Upper lobe of left lung (tissue), 6 donors: Measurements from ENCODE around the gene MAP2K5. TPM values are rescaled to one million over a fixed set of nuclear protein-coding genes. Genes with fewer than 3 reads are reported as not detected.

Source experiments
- ATAC-seq, 2 donors: fragments of 200-7000 bp; cut with Tn5 transposase; one replicate each; pipeline ENCODE4 v1.9.1; 2022; ENCODE audit warnings: mild to moderate bottlenecking in 2 of 2, moderate library complexity in 2 of 2; ENCODE audit not compliant: low FRiP score in 2 of 2
- DNase-seq, 2 donors: peaks; one replicate each; pipeline ENCODE4 v3.0.0-alpha.2; 2019 to 2020
- H3K27ac ChIP-seq, 4 donors: fragments of 200-600 bp; sonication (generic); one replicate each; pipeline ENCODE4 v1.5.1; 2016 to 2019
- H3K27me3 ChIP-seq, 4 donors: fragments of 200-600 bp; sonication (generic); one replicate each; pipeline ENCODE4 v1.5.1; 2017 to 2019
- H3K36me3 ChIP-seq, 4 donors: fragments of 200-600 bp; sonication (generic); one replicate each; pipeline ENCODE4 v1.5.1; 2016 to 2019
- H3K4me1 ChIP-seq, 4 donors: fragments of 200-600 bp; sonication (generic); one replicate each; pipeline ENCODE4 v1.5.1; 2018 to 2019
- H3K4me3 ChIP-seq, 4 donors: fragments of 200-600 bp; sonication (generic); one replicate each; pipeline ENCODE4 v1.5.1; 2017 to 2019; ENCODE audit warnings: mild to moderate bottlenecking in 2 of 4, moderate library complexity in 1 of 4
- H3K9me3 ChIP-seq, 4 donors: fragments of 200-600 bp; sonication (generic); one replicate each; pipeline ENCODE4 v1.5.1; 2018 to 2019
- CTCF ChIP-seq, 6 experiments: fragments of 450-650 bp in 4 of 6; fragments of 200-600 bp in 2 of 6; sonication (generic) in 2 of 6; IDR thresholded peaks; one replicate each; pipeline ENCODE4 v1.5.1; 2016 to 2019; ENCODE audit warnings: antibody characterized with exemption in 6 of 6
- EP300 ChIP-seq, 4 donors: sonication (generic); formaldehyde crosslinking; IDR thresholded peaks; one replicate each; pipeline ENCODE4 v1.5.1; 2017; ENCODE audit warnings: antibody characterized with exemption in 4 of 4, control low read depth in 2 of 4
- POLR2A ChIP-seq, 4 donors: fragments of 450-650 bp; IDR thresholded peaks; one replicate each; pipeline ENCODE4 v1.5.1; 2016 to 2017; ENCODE audit warnings: antibody characterized with exemption in 4 of 4, mild to moderate bottlenecking in 2 of 4
- POLR2AphosphoS5 ChIP-seq, 2 donors: sonication (generic); formaldehyde crosslinking; IDR thresholded peaks; one replicate each; pipeline ENCODE4 v1.5.1; 2017; ENCODE audit warnings: antibody characterized with exemption in 2 of 2
- WGBS, 2 donors: methylation state at CpG; one replicate each; pipeline ENCODE4 v1.1.5; 2017 to 2018; 5-methylcytosine and 5-hydroxymethylcytosine counted together
- total RNA-seq, 6 donors: library from RNA; depleted of rRNA in 4 of 6; stranded (reverse); fragments of >200 nt in 4 of 6; gene quantifications; one replicate each; pipeline versions ENCODE4 v1.1.0 to v1.2.1, GENCODE V29; 2016 to 2021
- donor health status: DM: no; HTN: no; CAD: no; lungs with moderate emphysema.
- donor health status: DM: no; HTN: yes; CAD: no; lungs with severe emphysema.

MAP2K5 gene
- total RNA-seq = 10 to 100 TPM in 5 of 6 donors, 1 to 10 TPM in 1; 7.8 to 25.6 (median 16.0) TPM

GRCh38 chr15:67542420-67543347, at the start of gene MAP2K5:
Gene MAP2K5, plus strand, starts transcription at chr15:67542703. Its CDS starts 633 bp downstream, at chr15:67543336.
- H3K27me3 ChIP-seq = no peaks in the 10 kb centered on the region
- DNase-seq (peak; percentile 91 to 97), ATAC-seq (peak; percentile 92 to 96)
- TF ChIP-seq POLR2A (IDR thresholded peaks at IDR 0.05) (peak in 2 of 4 donors; percentile 58 to 81), POLR2AphosphoS5 (IDR thresholded peaks at IDR 0.05) (peak; percentile 21 to 69), CTCF (IDR thresholded peaks at IDR 0.05) (peak in 1 of 6 experiments; percentile 9), EP300 (IDR thresholded peaks at IDR 0.05) (peak in 1 of 4 donors; percentile 12)
- WGBS, 2 donors = 0% methylated on average over 37 to 51 of the region's 91 CpGs
- peaks cover 0 to 7% (median 0%) of the 10 kb centered on the region in 4 donors for H3K36me3 ChIP-seq
- H3K27ac ChIP-seq = peak within 1 kb of the TSS; percentile 83 to 90 (median 86)
- H3K9me3 ChIP-seq = no peaks in the 10 kb centered on the region
- H3K4me1 ChIP-seq = peaks cover 12 to 29% (median 19%) of the 10 kb centered on the region in 4 donors
- H3K4me3 ChIP-seq = peak within 1 kb of the TSS; percentile 40 to 89 (median 86)

- Histone ChIP-seq H3K9me3 (no peaks in the 10 kb centered on the region), H3K4me3 (no peak overlapping the region), H3K36me3 (no peaks in the 10 kb centered on the region), H3K4me1 (no peaks in the 10 kb centered on the region), H3K27me3 (no peaks in the 10 kb centered on the region), H3K27ac (no peak overlapping the region)
- TF ChIP-seq EP300 (IDR thresholded peaks at IDR 0.05) (no peak), CTCF (IDR thresholded peaks at IDR 0.05) (no peak), POLR2AphosphoS5 (IDR thresholded peaks at IDR 0.05) (no peak), POLR2A (IDR thresholded peaks at IDR 0.05) (no peak)
- 89 to 96% methylated on average over 1 of the region's 1 CpG for WGBS, 2 donors
- ATAC-seq (no peak), DNase-seq (no peak)
Observed at GRCh38 chr15:67495585-67495984, 46.9 kb upstream of the MAP2K5 start.

GRCh38 chr15:67501177-67501835, 41.2 kb upstream of the MAP2K5 start:
- 33 to 36% methylated on average over 2 of the region's 2 CpGs for WGBS, 2 donors
- Histone ChIP-seq H3K4me1 (peaks cover 2 to 10% (median 5%) of the 10 kb centered on the region in 4 donors), H3K27ac (peak overlapping the region in 2 of 4 donors; percentile 21 to 36), H3K27me3 (no peaks in the 10 kb centered on the region), H3K36me3 (no peaks in the 10 kb centered on the region), H3K4me3 (peak overlapping the region in 2 of 4 donors; percentile 29), H3K9me3 (no peaks in the 10 kb centered on the region)
- TF ChIP-seq CTCF (IDR thresholded peaks at IDR 0.05) = peak in 2 of 6 experiments; percentile 12 to 18
- no peak for TF ChIP-seq EP300 (IDR thresholded peaks at IDR 0.05)
- no peak for TF ChIP-seq POLR2A (IDR thresholded peaks at IDR 0.05)
- TF ChIP-seq POLR2AphosphoS5 (IDR thresholded peaks at IDR 0.05) = no peak
- DNase-seq (no peak), ATAC-seq (no peak)

- ATAC-seq (peak in 1 of 2 donors; percentile 37), DNase-seq (no peak)
- Histone ChIP-seq H3K4me3 (peak overlapping the region in 3 of 4 donors; percentile 8 to 29 (median 29)), H3K4me1 (peaks cover 2 to 16% (median 7%) of the 10 kb centered on the region in 4 donors), H3K27me3 (no peaks in the 10 kb centered on the region), H3K9me3 (no peaks in the 10 kb centered on the region), H3K27ac (peak overlapping the region in 3 of 4 donors; percentile 21 to 39 (median 36)), H3K36me3 (no peaks in the 10 kb centered on the region)
- TF ChIP-seq POLR2A (IDR thresholded peaks at IDR 0.05) = no peak
- no peak for TF ChIP-seq CTCF (IDR thresholded peaks at IDR 0.05)
- TF ChIP-seq POLR2AphosphoS5 (IDR thresholded peaks at IDR 0.05) = no peak
- no peak for TF ChIP-seq EP300 (IDR thresholded peaks at IDR 0.05)
- WGBS, 2 donors = 41 to 51% methylated on average over 13 of the region's 13 CpGs
Observed at GRCh38 chr15:67501836-67502461, 40.6 kb upstream of the MAP2K5 start.
